Dermis microvascular lymphatic vessel endothelial cell (primary cell): ENCODE measurements around the gene ABCD4. TPM values are rescaled to one million over a fixed set of nuclear protein-coding genes. Genes with fewer than 3 reads are reported as not detected.

ENCODE experiments used
- DNase-seq, 2 donors: peaks; one replicate each; pipeline versions ENCODE4 v3.0.0 to v3.0.0-alpha.2; 2010; ENCODE audit warnings: low read depth in 2 of 2
- total RNA-seq: library from RNA; depleted of rRNA; stranded (reverse); fragments of >200 nt; gene quantifications from 2 replicates; pipeline ENCODE4 v1.2.1, GENCODE V29; 2014

Gene ABCD4
- total RNA-seq, 1 donor from 2014 or later, result 34.1 TPM

DNA sequence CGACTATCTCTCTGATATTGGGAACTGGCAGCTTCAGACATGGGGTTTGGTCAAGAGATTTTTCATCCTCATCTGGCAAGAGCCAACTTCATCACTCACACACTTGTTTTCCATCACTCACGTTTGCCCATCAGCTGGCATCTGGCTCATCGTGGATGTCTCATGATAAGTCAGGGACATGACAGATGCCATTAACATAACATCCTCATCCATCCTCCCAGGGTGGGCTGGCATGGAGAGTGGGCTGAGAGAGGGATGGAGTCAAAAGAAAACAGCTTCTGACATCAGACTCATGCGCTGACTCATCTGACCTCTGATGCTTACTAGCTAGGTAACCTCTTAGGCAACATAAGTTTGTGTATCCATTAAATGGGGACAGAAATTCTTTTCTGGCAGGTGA, 65.3 kb downstream of the ABCD4 start:
- DNase-seq, result no peak

Other genes with a start within 250 kb of the ABCD4 start
- 16.3 and 16.9 TPM in 2 replicates for gene ALDH6A1, start 218.5 kb downstream of the ABCD4 start, total RNA-seq
- 7.7 and 10.6 TPM in 2 replicates for gene LIN52, start 218.0 kb downstream of the ABCD4 start, total RNA-seq
- gene VSX2, start 63.5 kb downstream of the ABCD4 start, total RNA-seq, result not detected in 2 replicates
- not detected in 2 replicates for gene VRTN, start 45.5 kb upstream of the ABCD4 start, total RNA-seq
- not detected in 2 replicates for gene SYNDIG1L, start 123.3 kb upstream of the ABCD4 start, total RNA-seq
- 128 and 259 TPM in 2 replicates for gene NPC2, start 190.4 kb upstream of the ABCD4 start, total RNA-seq
- 11.6 and 14.2 TPM in 2 replicates for gene ISCA2, start 190.8 kb upstream of the ABCD4 start, total RNA-seq